ENCODE data around the gene ZNF470.

Gene ZNF470

DNA sequence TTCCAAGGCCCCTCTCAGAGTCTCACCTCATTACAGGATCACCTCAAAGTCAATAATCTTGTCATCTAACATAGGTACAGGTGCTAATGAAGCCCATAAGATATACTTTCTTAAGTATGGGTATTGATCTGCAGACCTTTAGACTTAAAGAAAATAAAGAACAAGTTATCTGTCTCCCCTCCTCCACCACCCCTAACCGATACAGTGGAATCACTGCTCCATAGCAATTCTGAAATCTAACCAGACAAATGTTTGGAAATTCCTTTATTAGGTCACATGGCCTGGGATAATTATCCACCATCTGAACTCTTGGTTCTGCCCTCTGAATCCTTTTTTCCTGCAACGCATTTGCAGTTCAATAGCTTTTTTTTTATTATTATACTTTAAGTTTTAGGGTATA is 4.5 kb upstream of the ZNF470 start:
- no peak for TF ChIP-seq Cebpa-rat (IDR thresholded peaks at IDR 0.05)
- H3K36me3 ChIP-seq: peaks cover 62 to 82% (median 70%) of the 10 kb centered on the region in 11 experiments
- H3K9me3 ChIP-seq (replicated peaks in 1 of 11): peaks cover 88 to 94% (median 91%) of the 10 kb centered on the region in 11 experiments
- no peak overlapping the region for H3K4me2 ChIP-seq
- H3K4me1 ChIP-seq: peaks cover 0 to 7% (median 4%) of the 10 kb centered on the region in 10 experiments; a peak in 13 of 20 replicates
- peak overlapping the region in 4 of 10 experiments; percentile 1 to 35 (median 19); a peak in 3 of 20 replicates for H3K4me3 ChIP-seq
- no peak overlapping the region for H3K27ac ChIP-seq
- no peaks in the 10 kb centered on the region for H4K20me1 ChIP-seq
- H3K27me3 ChIP-seq: no peaks in the 10 kb centered on the region
- H3K9ac ChIP-seq: no peak overlapping the region

GRCh38 chr19:56566904-56567273 is 379 bp upstream of the ZNF470 start:
- TF ChIP-seq Cebpa-rat (IDR thresholded peaks at IDR 0.05): no peak
- Histone ChIP-seq H3K4me2 (peak overlapping the region; percentile 76 to 95 (median 92)), H3K27ac (peak overlapping the region; percentile 73 to 88 (median 82)), H3K4me1 (peaks cover 8 to 15% (median 10%) of the 10 kb centered on the region in 10 experiments; a peak in 18 of 20 replicates), H4K20me1 (no peaks in the 10 kb centered on the region), H3K27me3 (no peaks in the 10 kb centered on the region; a peak in 1 of 22 replicates), H3K4me3 (peak overlapping the region; percentile 81 to 92 (median 88)), H3K9me3 (replicated peaks in 1 of 11) (peaks cover 89 to 94% (median 92%) of the 10 kb centered on the region in 11 experiments), H3K36me3 (peaks cover 69 to 84% (median 79%) of the 10 kb centered on the region in 11 experiments), H3K9ac (peak overlapping the region; percentile 80 to 90 (median 85))

GRCh38 chr19:56572589-56572988 is 5.3 kb downstream of the ZNF470 start:
- H3K36me3 ChIP-seq: peaks cover 91 to 97% (median 95%) of the 10 kb centered on the region in 11 experiments
- TF ChIP-seq Cebpa-rat (IDR thresholded peaks at IDR 0.05): no peak

GRCh38 chr19:56573914-56574313 is 6.6 kb downstream of the ZNF470 start:
- Histone ChIP-seq H3K9ac (no peak overlapping the region), H3K27ac (no peak overlapping the region), H3K4me1 (no peaks in the 10 kb centered on the region), H3K9me3 (replicated peaks in 1 of 11) (peaks cover 100% of the 10 kb centered on the region in 11 experiments), H3K27me3 (no peaks in the 10 kb centered on the region; a peak in 2 of 22 replicates), H3K4me3 (peak overlapping the region in 7 of 10 experiments; percentile 4 to 45 (median 31); a peak in 8 of 20 replicates), H4K20me1 (no peaks in the 10 kb centered on the region), H3K4me2 (no peak overlapping the region), H3K36me3 (peaks cover 99 to 100% (median 100%) of the 10 kb centered on the region in 11 experiments)
- TF ChIP-seq Cebpa-rat (IDR thresholded peaks at IDR 0.05): no peak

More at GRCh38 chr19:56572589-56572988, 5.3 kb downstream of the ZNF470 start:
- H3K27me3 ChIP-seq: no peaks in the 10 kb centered on the region; a peak in 2 of 22 replicates
- no peak overlapping the region for H3K27ac ChIP-seq
- peak overlapping the region in 3 of 10 experiments; percentile 25 to 34 (median 27); a peak in 4 of 20 replicates for H3K4me3 ChIP-seq
- H3K4me1 ChIP-seq: peaks cover 6 to 11% (median 9%) of the 10 kb centered on the region in 10 experiments; a peak in 17 of 20 replicates
- peaks cover 99 to 100% (median 100%) of the 10 kb centered on the region in 11 experiments for H3K9me3 ChIP-seq (replicated peaks in 1 of 11)
- no peak overlapping the region for H3K4me2 ChIP-seq
- no peaks in the 10 kb centered on the region for H4K20me1 ChIP-seq
- H3K9ac ChIP-seq: no peak overlapping the region

DNA sequence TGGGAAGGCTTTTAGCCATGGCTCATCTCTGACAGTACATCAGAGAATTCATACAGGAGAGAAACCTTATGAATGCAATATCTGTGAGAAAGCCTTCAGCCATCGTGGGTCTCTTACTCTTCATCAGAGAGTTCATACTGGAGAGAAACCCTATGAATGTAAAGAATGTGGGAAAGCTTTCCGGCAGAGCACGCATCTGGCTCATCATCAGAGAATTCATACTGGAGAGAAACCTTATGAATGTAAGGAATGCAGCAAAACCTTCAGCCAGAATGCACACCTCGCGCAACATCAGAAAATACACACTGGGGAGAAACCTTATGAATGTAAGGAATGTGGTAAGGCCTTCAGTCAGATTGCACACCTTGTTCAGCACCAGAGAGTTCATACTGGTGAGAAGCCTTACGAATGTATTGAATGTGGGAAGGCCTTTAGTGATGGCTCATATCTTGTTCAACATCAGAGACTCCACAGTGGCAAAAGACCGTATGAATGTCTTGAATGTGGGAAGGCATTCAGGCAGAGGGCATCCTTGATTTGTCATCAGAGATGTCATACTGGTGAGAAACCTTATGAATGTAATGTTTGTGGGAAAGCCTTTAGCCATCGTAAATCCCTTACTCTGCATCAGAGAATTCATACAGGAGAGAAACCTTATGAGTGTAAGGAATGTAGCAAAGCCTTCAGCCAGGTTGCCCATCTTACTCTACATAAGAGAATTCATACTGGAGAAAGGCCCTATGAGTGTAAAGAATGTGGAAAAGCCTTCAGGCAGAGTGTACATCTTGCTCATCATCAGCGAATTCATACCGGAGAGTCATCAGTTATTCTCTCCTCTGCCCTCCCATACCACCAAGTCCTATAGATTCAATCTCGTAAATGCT is 10.7 kb downstream of the ZNF470 start:
- H3K36me3 ChIP-seq: peaks cover 94 to 100% (median 99%) of the 10 kb centered on the region in 11 experiments
- peaks cover 100% of the 10 kb centered on the region in 11 experiments for H3K9me3 ChIP-seq (replicated peaks in 1 of 11)
- no peaks in the 10 kb centered on the region for H3K4me1 ChIP-seq
- no peaks in the 10 kb centered on the region; a peak in 1 of 22 replicates for H3K27me3 ChIP-seq
- no peak overlapping the region for H3K4me2 ChIP-seq
- H3K4me3 ChIP-seq: peak overlapping the region in 8 of 10 experiments; percentile 3 to 50 (median 32); a peak in 13 of 20 replicates
- H3K27ac ChIP-seq: no peak overlapping the region
- no peak for TF ChIP-seq Cebpa-rat (IDR thresholded peaks at IDR 0.05)
- no peak overlapping the region for H3K9ac ChIP-seq
- no peaks in the 10 kb centered on the region for H4K20me1 ChIP-seq

DNA sequence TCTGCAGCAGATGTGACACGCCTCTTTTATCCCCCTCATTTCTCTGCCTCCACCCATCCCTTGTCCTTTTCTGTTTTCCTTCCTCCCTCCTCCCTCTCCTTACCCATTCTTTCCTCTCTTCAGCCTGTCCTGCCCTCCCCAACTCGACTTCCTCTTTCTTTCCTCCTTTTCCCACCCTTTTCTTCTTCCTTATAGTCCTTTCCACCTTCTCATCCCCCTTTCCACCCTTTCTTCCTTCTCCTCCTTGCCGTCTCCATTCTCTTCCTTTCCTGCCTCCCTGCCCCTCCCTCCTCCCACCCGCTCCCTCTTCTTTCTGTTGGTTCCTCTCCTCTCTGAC is 27.1 kb downstream of the ZNF470 start:
- no peak for TF ChIP-seq Cebpa-rat (IDR thresholded peaks at IDR 0.05)
- no peak overlapping the region; a peak in 1 of 22 replicates for H3K27ac ChIP-seq
- peaks cover 28 to 36% (median 31%) of the 10 kb centered on the region in 11 experiments for H3K36me3 ChIP-seq
- H3K9ac ChIP-seq: peak overlapping the region in 1 of 11 experiments; percentile 87; a peak in 1 of 22 replicates
- peaks cover 0 to 11% (median 0%) of the 10 kb centered on the region in 11 experiments; a peak in 2 of 22 replicates for H4K20me1 ChIP-seq
- peaks cover 8 to 12% (median 10%) of the 10 kb centered on the region in 10 experiments; a peak in 19 of 20 replicates for H3K4me1 ChIP-seq
- H3K9me3 ChIP-seq (replicated peaks in 1 of 11): peaks cover 69 to 86% (median 81%) of the 10 kb centered on the region in 11 experiments
- H3K4me3 ChIP-seq: peak overlapping the region; percentile 73 to 98 (median 96); a peak in 19 of 20 replicates
- H3K27me3 ChIP-seq: no peaks in the 10 kb centered on the region
- peak overlapping the region in 9 of 11 experiments; percentile 8 to 94 (median 46); a peak in 7 of 22 replicates for H3K4me2 ChIP-seq

DNA sequence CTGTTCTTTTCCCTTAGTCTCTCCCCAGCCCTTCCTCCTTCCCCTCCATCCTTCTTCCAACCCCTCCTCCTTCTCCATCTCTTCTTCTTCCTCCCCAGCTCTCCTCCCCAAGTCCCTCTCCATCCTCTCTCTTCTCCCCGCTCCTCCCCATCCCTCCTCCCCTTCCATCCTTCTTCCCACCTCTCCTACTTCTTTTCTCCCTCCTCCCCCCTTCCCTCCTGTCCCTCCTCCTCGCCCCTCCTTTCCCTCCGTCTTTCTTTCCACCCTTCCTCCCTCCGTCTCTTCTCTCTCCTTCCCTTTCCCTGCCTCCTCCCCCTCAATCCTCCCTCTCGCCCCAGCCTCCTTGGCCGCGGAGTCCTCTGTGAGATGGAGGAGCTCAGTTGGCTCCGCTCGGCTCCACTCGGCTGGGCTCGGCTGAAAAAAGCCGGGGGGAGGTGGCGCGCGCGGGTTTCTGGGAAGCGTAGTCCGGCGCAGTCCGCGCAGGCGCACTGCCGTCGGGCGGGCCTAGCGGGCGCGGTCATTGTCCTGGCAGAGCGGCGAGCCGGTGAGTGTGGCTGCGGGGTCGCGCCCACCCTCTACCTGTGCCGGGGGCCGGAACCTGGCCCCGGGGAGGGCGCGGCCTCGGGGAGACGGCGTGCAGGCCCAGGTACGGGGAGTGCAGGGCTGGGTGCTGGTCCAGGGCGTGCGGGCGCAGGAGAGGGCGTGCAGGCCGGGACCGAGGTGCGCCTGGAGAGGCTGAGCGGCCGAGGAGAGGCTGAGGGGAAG is 27.7 kb downstream of the ZNF470 start, which contains the start of gene ZNF71:
Gene ZNF71 (plus strand): TSS at position 520 of the 765 bp plus-strand sequence. CDS start 6,257 bp downstream, outside the sequence.
- Histone ChIP-seq H3K4me2 (peak within 1 kb of the TSS; percentile 88 to 96 (median 94)), H3K9me3 (replicated peaks in 1 of 11) (peaks cover 65 to 86% (median 80%) of the 10 kb centered on the region in 11 experiments), H3K9ac (peak within 1 kb of the TSS; percentile 84 to 94 (median 88)), H4K20me1 (peaks cover 0 to 11% (median 0%) of the 10 kb centered on the region in 11 experiments; a peak in 2 of 22 replicates), H3K4me1 (peaks cover 8 to 12% (median 10%) of the 10 kb centered on the region in 10 experiments; a peak in 19 of 20 replicates), H3K27ac (peak within 1 kb of the TSS; percentile 25 to 84 (median 74); a peak in 21 of 22 replicates), H3K36me3 (peaks cover 28 to 36% (median 32%) of the 10 kb centered on the region in 11 experiments), H3K4me3 (peak within 1 kb of the TSS; percentile 73 to 98 (median 96)), H3K27me3 (no peaks in the 10 kb centered on the region)
- TF ChIP-seq Cebpa-rat (IDR thresholded peaks at IDR 0.05): no peak

GRCh38 chr19:56595548-56595899 is 28.3 kb downstream of the ZNF470 start:
- Histone ChIP-seq H3K4me1 (peaks cover 8 to 12% (median 10%) of the 10 kb centered on the region in 10 experiments; a peak in 19 of 20 replicates), H4K20me1 (peaks cover 0 to 11% (median 0%) of the 10 kb centered on the region in 11 experiments; a peak in 2 of 22 replicates), H3K36me3 (peaks cover 30 to 39% (median 34%) of the 10 kb centered on the region in 11 experiments), H3K4me3 (peak overlapping the region; percentile 73 to 98 (median 96)), H3K4me2 (peak overlapping the region; percentile 88 to 96 (median 94)), H3K27ac (peak overlapping the region; percentile 25 to 84 (median 74); a peak in 21 of 22 replicates), H3K27me3 (no peaks in the 10 kb centered on the region), H3K9ac (peak overlapping the region; percentile 84 to 94 (median 88)), H3K9me3 (replicated peaks in 1 of 11) (peaks cover 61 to 83% (median 77%) of the 10 kb centered on the region in 11 experiments)
- TF ChIP-seq Cebpa-rat (IDR thresholded peaks at IDR 0.05): no peak
